HEK293 (cell line): ENCODE data around the gene HMGCS1.

Experiments
- CTCF ChIA-PET: fragments of 350-600 bp; formaldehyde crosslinking; extraction: SDS; loops from one replicate; lab custom pipeline; 2021; ENCODE audit warnings: antibody characterized with exemption; lab: Yijun Ruan, JAX
- POLR2A ChIA-PET: fragments of 300-600 bp; formaldehyde crosslinking; extraction: SDS; loops from one replicate; lab custom pipeline; 2020; ENCODE audit warnings: antibody characterized with exemption, inconsistent platforms; lab: Yijun Ruan, JAX
- H3K27ac ChIP-seq: fragments of 200-500 bp; sonication (Bioruptor generic); 2 replicates; pipeline ENCODE4 v1.5.1; 2014; ENCODE audit warnings: low read depth, low read length, control low read depth, inconsistent platforms; ENCODE audit errors: extremely low read depth
- H3K36me3 ChIP-seq, 2 experiments: fragments of 200-500 bp in 1 of 2; sonication (Bioruptor generic) in 1 of 2; 1 replicate in 1 of 2; 2 replicates in 1 of 2; pipeline ENCODE4 v1.5.1; 2014 to 2017; ENCODE audit warnings: inconsistent platforms in 2 of 2, low read length in 2 of 2; ENCODE audit not compliant: control insufficient read depth in 2 of 2, insufficient read depth in 1 of 2
- H3K4me1 ChIP-seq: fragments of 200-500 bp; sonication (Bioruptor generic); 2 replicates; pipeline ENCODE4 v1.5.1; 2014; ENCODE audit warnings: mild to moderate bottlenecking, low read length, inconsistent platforms; ENCODE audit not compliant: control insufficient read depth, insufficient read depth
- H3K4me3 ChIP-seq: 2 replicates; pipeline ENCODE4 v1.5.1; 2011; ENCODE audit warnings: low read depth, mild to moderate bottlenecking, control low read depth, low read length, moderate library complexity
- H3K9me3 ChIP-seq: fragments of 200-500 bp; sonication (Bioruptor generic); 2 replicates; pipeline ENCODE4 v1.5.1; 2014; ENCODE audit warnings: low read depth, low read length, inconsistent platforms; ENCODE audit not compliant: control insufficient read depth, insufficient read depth
- CTCF ChIP-seq: fragments of 450-650 bp; formaldehyde crosslinking; IDR thresholded peaks from 2 replicates; pipeline ENCODE4 v1.5.1; 2016; ENCODE audit warnings: missing biosample characterization, missing genetic modification characterization
- GLIS1 ChIP-seq: fragments of 450-650 bp; formaldehyde crosslinking; IDR thresholded peaks from 2 replicates; pipeline ENCODE4 v1.5.1; 2016; ENCODE audit warnings: missing biosample characterization, missing genetic modification characterization
- GLIS2 ChIP-seq: fragments of 450-650 bp; formaldehyde crosslinking; IDR thresholded peaks from 2 replicates; pipeline ENCODE4 v1.5.1; 2016; ENCODE audit warnings: missing biosample characterization, missing genetic modification characterization
- PRDM6 ChIP-seq: fragments of 450-650 bp; formaldehyde crosslinking; IDR thresholded peaks from 2 replicates; pipeline ENCODE4 v1.5.1; 2017; ENCODE audit warnings: missing biosample characterization, missing genetic modification characterization
- TCF7L2 ChIP-seq: IDR thresholded peaks from 2 replicates; pipeline ENCODE4 v1.6.1; 2011; ENCODE audit warnings: low read depth, mild to moderate bottlenecking, inconsistent platforms, low read length, moderate library complexity, borderline replicate concordance
- YY2 ChIP-seq: fragments of 450-650 bp; formaldehyde crosslinking; IDR thresholded peaks from 2 replicates; pipeline ENCODE4 v1.5.1; 2016; ENCODE audit warnings: missing biosample characterization, missing genetic modification characterization
- ZFP3 ChIP-seq: fragments of 450-650 bp; formaldehyde crosslinking; IDR thresholded peaks from 2 replicates; pipeline ENCODE4 v1.5.1; 2016; ENCODE audit warnings: low read depth, missing biosample characterization, missing genetic modification characterization
- ZFP69B ChIP-seq: fragments of 450-650 bp; formaldehyde crosslinking; IDR thresholded peaks from 2 replicates; pipeline ENCODE4 v1.5.1; 2016; ENCODE audit warnings: missing biosample characterization, missing genetic modification characterization
- ZNF121 ChIP-seq: fragments of 450-650 bp; formaldehyde crosslinking; IDR thresholded peaks from 2 replicates; pipeline ENCODE4 v1.5.1; 2016; ENCODE audit warnings: missing biosample characterization, missing genetic modification characterization
- ZNF18 ChIP-seq: fragments of 450-650 bp; formaldehyde crosslinking; IDR thresholded peaks from 2 replicates; pipeline ENCODE4 v1.5.1; 2016; ENCODE audit warnings: missing biosample characterization, missing genetic modification characterization
- ZNF202 ChIP-seq: fragments of 450-650 bp; formaldehyde crosslinking; IDR thresholded peaks from 2 replicates; pipeline ENCODE4 v1.5.1; 2016; ENCODE audit warnings: missing biosample characterization, missing genetic modification characterization, borderline replicate concordance
- ZNF23 ChIP-seq: fragments of 450-650 bp; formaldehyde crosslinking; IDR thresholded peaks from 2 replicates; pipeline ENCODE4 v1.5.1; 2016; ENCODE audit warnings: missing biosample characterization, missing genetic modification characterization, borderline replicate concordance
- ZNF24 ChIP-seq: fragments of 450-650 bp; formaldehyde crosslinking; IDR thresholded peaks from 2 replicates; pipeline ENCODE4 v1.5.1; 2016; ENCODE audit warnings: missing biosample characterization, missing genetic modification characterization
- ZNF341 ChIP-seq: fragments of 450-650 bp; formaldehyde crosslinking; IDR thresholded peaks from 2 replicates; pipeline ENCODE4; 2016; ENCODE audit warnings: low read depth, missing biosample characterization, missing genetic modification characterization
- ZNF416 ChIP-seq: fragments of 450-650 bp; formaldehyde crosslinking; IDR thresholded peaks from 2 replicates; pipeline ENCODE4 v1.5.1; 2016; ENCODE audit warnings: missing biosample characterization, missing genetic modification characterization
- ZNF426 ChIP-seq: fragments of 450-650 bp; formaldehyde crosslinking; IDR thresholded peaks from 2 replicates; pipeline ENCODE4 v1.5.1; 2017; ENCODE audit warnings: missing biosample characterization, missing genetic modification characterization, mild to moderate bottlenecking, inconsistent platforms, moderate library complexity
- ZNF449 ChIP-seq: fragments of 450-650 bp; formaldehyde crosslinking; IDR thresholded peaks from 2 replicates; pipeline ENCODE4 v1.5.1; 2017; ENCODE audit warnings: missing biosample characterization, mild to moderate bottlenecking, missing genetic modification characterization, moderate library complexity
- ZNF585B ChIP-seq: fragments of 450-650 bp; formaldehyde crosslinking; IDR thresholded peaks from 2 replicates; pipeline ENCODE4 v1.5.1; 2016; ENCODE audit warnings: missing biosample characterization, missing genetic modification characterization
- ZNF654 ChIP-seq: fragments of 450-650 bp; formaldehyde crosslinking; IDR thresholded peaks from 2 replicates; pipeline ENCODE4 v1.5.1; 2016; ENCODE audit warnings: low read depth, missing biosample characterization, missing genetic modification characterization
- ZNF692 ChIP-seq: fragments of 450-650 bp; formaldehyde crosslinking; IDR thresholded peaks from 2 replicates; pipeline ENCODE4 v1.5.1; 2016; ENCODE audit warnings: missing biosample characterization, missing genetic modification characterization
- ZNF704 ChIP-seq: fragments of 450-650 bp; formaldehyde crosslinking; IDR thresholded peaks from 2 replicates; pipeline ENCODE4 v1.5.1; 2016; ENCODE audit warnings: missing biosample characterization, missing genetic modification characterization
- ZNF843 ChIP-seq: fragments of 450-650 bp; formaldehyde crosslinking; IDR thresholded peaks from 2 replicates; pipeline ENCODE4 v1.5.1; 2016; ENCODE audit warnings: missing biosample characterization, missing genetic modification characterization
- ZSCAN30 ChIP-seq: fragments of 450-650 bp; IDR thresholded peaks from 2 replicates; pipeline ENCODE4 v1.5.1; 2018; ENCODE audit warnings: missing biosample characterization, mild to moderate bottlenecking, missing genetic modification characterization, moderate library complexity

HMGCS1 gene

GRCh38 chr5:43290726-43291125 lies 22.5 kb downstream of the HMGCS1 start:
- CTCF ChIA-PET: no interaction called here
- Histone ChIP-seq H3K4me3 (no peak overlapping the region), H3K27ac (no peak overlapping the region), H3K4me1 (no peaks in the 10 kb centered on the region), H3K9me3 (no peaks in the 10 kb centered on the region), H3K36me3 (peaks cover 51 to 87% of the 10 kb centered on the region in 2 experiments)
- no peak for TF ChIP-seq ZNF121 (tag by site-specific recombination)
- TF ChIP-seq ZNF843 (tag by site-specific recombination): no peak
- TF ChIP-seq PRDM6 (tag by site-specific recombination): no peak
- no peak for TF ChIP-seq GLIS1 (tag by site-specific recombination)
- no peak for TF ChIP-seq ZNF449 (tag by site-specific recombination)
- no peak for TF ChIP-seq CTCF (tag by site-specific recombination)
- POLR2A ChIA-PET: no interaction called here

GRCh38 chr5:43288269-43288831 lies 24.9 kb downstream of the HMGCS1 start:
- no peak for TF ChIP-seq ZNF416
- TF ChIP-seq TCF7L2: no peak
- TF ChIP-seq ZNF341: no peak
- TF ChIP-seq ZNF704 (tag by site-specific recombination): no peak
- no peak for TF ChIP-seq ZNF426 (tag by site-specific recombination)
- TF ChIP-seq ZFP69B (tag by site-specific recombination): no peak
- TF ChIP-seq ZFP3 (tag by site-specific recombination): no peak
- Histone ChIP-seq H3K9me3 (no peaks in the 10 kb centered on the region), H3K4me3 (no peak overlapping the region), H3K36me3 (peaks cover 29 to 66% of the 10 kb centered on the region in 2 experiments), H3K4me1 (no peaks in the 10 kb centered on the region), H3K27ac (no peak overlapping the region)
- ChIA-PET CTCF (interaction anchor here (0.9 to 1.3 kb wide), 2 partner anchors 102 to 182 kb away, joined by 3 to 4 read pairs; no protein-coding TSS in a partner anchor), POLR2A (interaction anchor here (0.5 kb wide), 1 partner anchor 195 kb away, joined by 5 read pairs; the partner anchor contains the start of gene TMEM267)

- no peak overlapping the region for H3K27ac ChIP-seq
- ChIA-PET POLR2A (no interaction called here), CTCF (interaction anchor here (0.9 to 2.0 kb wide), 3 partner anchors 10 to 197 kb away, joined by 4 to 7 read pairs (median 4); partner anchors contain the start of gene TMEM267)
- no peaks in the 10 kb centered on the region for H3K4me1 ChIP-seq
- peaks cover 21 to 58% of the 10 kb centered on the region in 2 experiments for H3K36me3 ChIP-seq
- H3K9me3 ChIP-seq: no peaks in the 10 kb centered on the region
- no peak overlapping the region for H3K4me3 ChIP-seq
- TF ChIP-seq ZNF585B (tag by site-specific recombination) (no peak), ZNF654 (tag by site-specific recombination) (no peak), ZNF692 (tag by site-specific recombination) (no peak), YY2 (no peak), ZNF24 (tag by site-specific recombination) (no peak), ZSCAN30 (tag by site-specific recombination) (no peak), GLIS2 (tag by site-specific recombination) (no peak), ZNF202 (tag by site-specific recombination) (no peak), ZNF23 (tag by site-specific recombination) (no peak), ZNF18 (tag by site-specific recombination) (no peak), ZNF341 (no peak)
Observed at GRCh38 chr5:43287493-43287892, 25.7 kb downstream of the HMGCS1 start.
